Testis (tissue), 3 donors: ENCODE measurements around the gene CRHR1. TPM values are rescaled to one million over a fixed set of nuclear protein-coding genes. Genes with fewer than 3 reads are reported as not detected.

ENCODE experiments used
- DNase-seq: peaks from one replicate; pipeline ENCODE4 v3.0.0-alpha.2; 2019
- H3K27ac ChIP-seq, 2 donors: fragments of 200-600 bp; sonication (generic); one replicate each; pipeline ENCODE4 v1.5.1; 2019
- H3K27me3 ChIP-seq: fragments of 200-600 bp; sonication (generic); one replicate; pipeline ENCODE4 v1.5.1; 2019
- H3K36me3 ChIP-seq: fragments of 200-600 bp; sonication (generic); one replicate; pipeline ENCODE4 v1.5.1; 2017; ENCODE audit warnings: low read depth; ENCODE audit errors: missing control alignments
- H3K4me1 ChIP-seq: fragments of 200-600 bp; sonication (generic); one replicate; pipeline ENCODE4 v1.5.1; 2019
- H3K4me3 ChIP-seq, 2 donors: fragments of 200-600 bp; sonication (generic); one replicate each; pipeline ENCODE4 v1.5.1; 2017 to 2019
- H3K9me3 ChIP-seq: fragments of 200-600 bp; sonication (generic); one replicate; pipeline ENCODE4 v1.5.1; 2017
- POLR2A ChIP-seq: fragments of 450-650 bp; IDR thresholded peaks from one replicate; pipeline ENCODE4 v1.6.1; 2017; ENCODE audit warnings: antibody characterized with exemption, mild to moderate bottlenecking, moderate library complexity
- WGBS, 2 donors: methylation state at CpG; one replicate each; pipeline ENCODE4 v1.1.5; 2018; 5-methylcytosine and 5-hydroxymethylcytosine counted together
- intact Hi-C: fragments of 100-400 bp; cut with DNase I; formaldehyde crosslinking; loops from one replicate; pipeline ENCODE4 v1.15.1; 2023; ENCODE audit warnings: low total_unique reads
- polyA plus RNA-seq: library from polyadenylated mRNA; stranded (reverse); fragments of 350-450 nt; fragmentation: Illumina TruSeq; extraction: RNeasy Lipid Tissue Mini Kit (QIAGEN cat#74804); gene quantifications from one replicate; pipeline ENCODE4 v1.2.3, GENCODE V29; 2014; ENCODE audit warnings: low read depth, low replicate concordance; ENCODE audit not compliant: insufficient read depth
- total RNA-seq, 2 donors: library from RNA; depleted of rRNA; stranded (reverse); fragments of >200 nt; gene quantifications; one replicate each; pipeline ENCODE4 v1.2.3, GENCODE V29; 2016
- TF ChIP-seq, protein P1 (sequence below), 3 experiments: fragments of 450-650 bp in 2 of 3; fragments of 200-600 bp in 1 of 3; sonication (generic) in 1 of 3; IDR thresholded peaks; one replicate each; pipeline ENCODE4 v1.5.1; 2016 to 2019; ENCODE audit warnings: antibody characterized with exemption in 3 of 3, mild to moderate bottlenecking in 2 of 3, moderate library complexity in 1 of 3

CRHR1 gene
- total and polyA plus RNA-seq, 3 donors from 2014 or later, result 0.55 to 1.9 (median 0.55) TPM

DNA sequence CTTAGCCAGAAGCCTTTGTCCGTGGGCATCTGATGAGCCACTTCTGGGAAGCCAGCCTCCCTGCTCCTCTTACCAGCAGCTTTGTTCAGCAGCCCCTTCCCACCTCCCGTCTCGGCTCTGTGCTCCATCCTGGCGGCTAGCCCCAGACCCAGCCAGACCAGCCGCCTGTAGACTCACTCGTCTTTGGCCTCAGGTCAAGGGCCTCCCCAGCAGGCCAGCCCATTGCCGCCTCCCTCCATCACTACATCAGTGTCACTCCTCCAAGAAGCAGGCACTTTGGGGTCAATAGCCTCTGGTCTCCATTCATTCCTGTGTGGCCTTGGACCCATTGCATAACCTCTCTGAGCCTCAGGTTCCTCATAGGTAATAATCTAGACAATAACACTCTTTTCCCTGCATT lies 20.9 kb upstream of the CRHR1 start:
- Histone ChIP-seq H3K9me3 (no peaks in the 10 kb centered on the region), H3K4me1 (no peaks in the 10 kb centered on the region), H3K27me3 (no peaks in the 10 kb centered on the region), H3K27ac (no peak overlapping the region), H3K4me3 (no peak overlapping the region), H3K36me3 (no peaks in the 10 kb centered on the region)
- intact Hi-C loops, result no loop called here
- DNase-seq, result no peak
- 52 to 56% methylated on average over 7 of the region's 7 CpGs for WGBS, 2 donors
- TF ChIP-seq, protein P1, sequence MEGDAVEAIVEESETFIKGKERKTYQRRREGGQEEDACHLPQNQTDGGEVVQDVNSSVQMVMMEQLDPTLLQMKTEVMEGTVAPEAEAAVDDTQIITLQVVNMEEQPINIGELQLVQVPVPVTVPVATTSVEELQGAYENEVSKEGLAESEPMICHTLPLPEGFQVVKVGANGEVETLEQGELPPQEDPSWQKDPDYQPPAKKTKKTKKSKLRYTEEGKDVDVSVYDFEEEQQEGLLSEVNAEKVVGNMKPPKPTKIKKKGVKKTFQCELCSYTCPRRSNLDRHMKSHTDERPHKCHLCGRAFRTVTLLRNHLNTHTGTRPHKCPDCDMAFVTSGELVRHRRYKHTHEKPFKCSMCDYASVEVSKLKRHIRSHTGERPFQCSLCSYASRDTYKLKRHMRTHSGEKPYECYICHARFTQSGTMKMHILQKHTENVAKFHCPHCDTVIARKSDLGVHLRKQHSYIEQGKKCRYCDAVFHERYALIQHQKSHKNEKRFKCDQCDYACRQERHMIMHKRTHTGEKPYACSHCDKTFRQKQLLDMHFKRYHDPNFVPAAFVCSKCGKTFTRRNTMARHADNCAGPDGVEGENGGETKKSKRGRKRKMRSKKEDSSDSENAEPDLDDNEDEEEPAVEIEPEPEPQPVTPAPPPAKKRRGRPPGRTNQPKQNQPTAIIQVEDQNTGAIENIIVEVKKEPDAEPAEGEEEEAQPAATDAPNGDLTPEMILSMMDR (IDR thresholded peaks at IDR 0.05), result no peak
- TF ChIP-seq POLR2A, result no peak

- intact Hi-C loops, result no loop called here
- H3K4me1 ChIP-seq, result no peaks in the 10 kb centered on the region
- no peak overlapping the region for H3K4me3 ChIP-seq
- no peak overlapping the region for H3K27ac ChIP-seq
- TF ChIP-seq POLR2A, result no peak
- TF ChIP-seq, protein P1 (IDR thresholded peaks at IDR 0.05), result no peak
- H3K9me3 ChIP-seq, result no peaks in the 10 kb centered on the region
- H3K36me3 ChIP-seq, result no peaks in the 10 kb centered on the region
- H3K27me3 ChIP-seq, result no peaks in the 10 kb centered on the region
- DNase-seq, result no peak
Measured at GRCh38 chr17:45764479-45764878, 19.6 kb upstream of the CRHR1 start.

GRCh38 chr17:45768000-45768399 lies 16.1 kb upstream of the CRHR1 start:
- TF ChIP-seq POLR2A, result no peak
- TF ChIP-seq, protein P1 (IDR thresholded peaks at IDR 0.05), result no peak
- no peak overlapping the region for H3K27ac ChIP-seq
- H3K4me1 ChIP-seq, result no peaks in the 10 kb centered on the region
- H3K36me3 ChIP-seq, result no peaks in the 10 kb centered on the region
- no peak overlapping the region for H3K4me3 ChIP-seq
- 54 to 71% methylated on average over 4 of the region's 4 CpGs for WGBS, 2 donors
- H3K9me3 ChIP-seq, result no peaks in the 10 kb centered on the region
- H3K27me3 ChIP-seq, result no peaks in the 10 kb centered on the region
- intact Hi-C loops, result no loop called here
- no peak for DNase-seq

- no peak for TF ChIP-seq POLR2A
- TF ChIP-seq, protein P1 (IDR thresholded peaks at IDR 0.05), result no peak
- Histone ChIP-seq H3K36me3 (no peaks in the 10 kb centered on the region), H3K27ac (no peak overlapping the region), H3K4me3 (no peak overlapping the region), H3K9me3 (no peaks in the 10 kb centered on the region), H3K4me1 (no peaks in the 10 kb centered on the region), H3K27me3 (no peaks in the 10 kb centered on the region)
- intact Hi-C loops, result no loop called here
- WGBS, 2 donors, result 43% methylated on average over 10 of the region's 10 CpGs
- DNase-seq, result no peak
Measured at GRCh38 chr17:45770632-45771270, 13.4 kb upstream of the CRHR1 start.

GRCh38 chr17:45771271-45771959 lies 12.7 kb upstream of the CRHR1 start:
- 60 to 66% methylated on average over 12 of the region's 12 CpGs for WGBS, 2 donors
- Histone ChIP-seq H3K4me1 (no peaks in the 10 kb centered on the region), H3K27me3 (no peaks in the 10 kb centered on the region), H3K27ac (no peak overlapping the region), H3K9me3 (no peaks in the 10 kb centered on the region), H3K4me3 (no peak overlapping the region), H3K36me3 (no peaks in the 10 kb centered on the region)
- no peak for DNase-seq
- intact Hi-C loops, result no loop called here
- TF ChIP-seq, protein P1 (IDR thresholded peaks at IDR 0.05), result no peak
- no peak for TF ChIP-seq POLR2A
